ENCODE measurements around the gene NFE2L1.

Gene NFE2L1

GRCh38 chr17:48062273-48062672, 14.1 kb downstream of the NFE2L1 start:
- no CpG with 5 or more reads among the region's 7 CpGs for WGBS (ENCODE audit: extremely low coverage, insufficient coverage, insufficient read length)
- Histone ChIP-seq H3K4me3 (ENCODE audit: low read depth, low read length) (no peak overlapping the region), H3K14ac (ENCODE audit: low read length) (no peak overlapping the region), H3K4me1 (ENCODE audit: control insufficient read depth in 1 of 2, insufficient read depth in 2 of 2, low read length in 2 of 2) (peaks cover 0 to 2% of the 10 kb centered on the region in 2 experiments), H3K79me1 (ENCODE audit: low read length) (no peaks in the 10 kb centered on the region), H2AK5ac (ENCODE audit: low read length) (no peak overlapping the region), H3K36me3 (ENCODE audit: control insufficient read depth in 1 of 2, insufficient read depth in 2 of 2, low read length in 2 of 2) (peaks cover 45 to 54% of the 10 kb centered on the region in 2 experiments), H3K18ac (ENCODE audit: low read length) (no peak overlapping the region), H2BK5ac (ENCODE audit: low read depth, low read length, poor library complexity) (no peak overlapping the region), H3K4me2 (ENCODE audit: low read length) (no peak overlapping the region), H2BK12ac (ENCODE audit: low read length) (no peak overlapping the region), H3K4ac (ENCODE audit: low read depth, low read length) (no peak overlapping the region), H3K9ac (ENCODE audit: low read length) (no peak overlapping the region), H4K8ac (ENCODE audit: low read depth, low read length) (no peak overlapping the region), H3K9me3 (ENCODE audit: insufficient read depth, low read depth, low read length) (no peaks in the 10 kb centered on the region), H4K12ac (ENCODE audit: low read depth, low read length) (no peak overlapping the region), H4K91ac (ENCODE audit: low read depth, low read length) (no peak overlapping the region), H3K79me2 (ENCODE audit: control insufficient read depth, insufficient read depth, low read length, poor library complexity) (no peaks in the 10 kb centered on the region), H3K27ac (ENCODE audit: low read depth, low read length) (no peak overlapping the region), H3K23ac (ENCODE audit: low read length) (no peak overlapping the region), H2BK120ac (ENCODE audit: insufficient read depth, low read length, poor library complexity) (no peak overlapping the region), H3K27me3 (ENCODE audit: insufficient read depth, low read length) (no peaks in the 10 kb centered on the region), H2AFZ (ENCODE audit: insufficient read depth, low read length, poor library complexity) (no peak overlapping the region)
- DNase-seq = no peak

- no peak overlapping the region for H2BK12ac ChIP-seq (ENCODE audit: low read length)
Observed at GRCh38 chr17:48064638-48065037, 16.5 kb downstream of the NFE2L1 start.

GRCh38 chr17:48066192-48066591, 18.0 kb downstream of the NFE2L1 start:
- no peak overlapping the region for H4K8ac ChIP-seq (ENCODE audit: low read depth, low read length)
- H3K4me2 ChIP-seq (ENCODE audit: low read length) = no peak overlapping the region
- H3K9me3 ChIP-seq (ENCODE audit: insufficient read depth, low read depth, low read length) = no peaks in the 10 kb centered on the region
- no peak overlapping the region for H2AK5ac ChIP-seq (ENCODE audit: low read length)
- H3K18ac ChIP-seq (ENCODE audit: low read length) = no peak overlapping the region
- no peak for DNase-seq
- no peak overlapping the region for H3K14ac ChIP-seq (ENCODE audit: low read length)
- H2BK5ac ChIP-seq (ENCODE audit: low read depth, low read length, poor library complexity) = no peak overlapping the region
- H2BK12ac ChIP-seq (ENCODE audit: low read length) = no peak overlapping the region
- H4K91ac ChIP-seq (ENCODE audit: low read depth, low read length) = no peak overlapping the region
- no peak overlapping the region for H4K12ac ChIP-seq (ENCODE audit: low read depth, low read length)
- H2AFZ ChIP-seq (ENCODE audit: insufficient read depth, low read length, poor library complexity) = no peak overlapping the region
- WGBS (ENCODE audit: extremely low coverage, insufficient coverage, insufficient read length) = no CpG with 5 or more reads among the region's 1 CpG
- no peak overlapping the region for H3K4ac ChIP-seq (ENCODE audit: low read depth, low read length)
- H3K36me3 ChIP-seq (ENCODE audit: control insufficient read depth in 1 of 2, insufficient read depth in 2 of 2, low read length in 2 of 2) = peaks cover 26 to 37% of the 10 kb centered on the region in 2 experiments
- no peak overlapping the region for H3K23ac ChIP-seq (ENCODE audit: low read length)
- no peaks in the 10 kb centered on the region for H3K27me3 ChIP-seq (ENCODE audit: insufficient read depth, low read length)
- H3K4me1 ChIP-seq (ENCODE audit: control insufficient read depth in 1 of 2, insufficient read depth in 2 of 2, low read length in 2 of 2) = no peaks in the 10 kb centered on the region
- H3K79me2 ChIP-seq (ENCODE audit: control insufficient read depth, insufficient read depth, low read length, poor library complexity) = no peaks in the 10 kb centered on the region
- H3K79me1 ChIP-seq (ENCODE audit: low read length) = no peaks in the 10 kb centered on the region
- H2BK120ac ChIP-seq (ENCODE audit: insufficient read depth, low read length, poor library complexity) = no peak overlapping the region
- H3K27ac ChIP-seq (ENCODE audit: low read depth, low read length) = no peak overlapping the region
- no peak overlapping the region for H3K9ac ChIP-seq (ENCODE audit: low read length)
- H3K4me3 ChIP-seq (ENCODE audit: low read depth, low read length) = no peak overlapping the region

More at GRCh38 chr17:48064638-48065037, 16.5 kb downstream of the NFE2L1 start:
- no peak overlapping the region for H3K27ac ChIP-seq (ENCODE audit: low read depth, low read length)
- H3K23ac ChIP-seq (ENCODE audit: low read length) = no peak overlapping the region
- H3K79me1 ChIP-seq (ENCODE audit: low read length) = no peaks in the 10 kb centered on the region
- H3K9me3 ChIP-seq (ENCODE audit: insufficient read depth, low read depth, low read length) = no peaks in the 10 kb centered on the region
- no peak overlapping the region for H4K91ac ChIP-seq (ENCODE audit: low read depth, low read length)
- no peak overlapping the region for H3K14ac ChIP-seq (ENCODE audit: low read length)
- peaks cover 0 to 2% of the 10 kb centered on the region in 2 experiments for H3K4me1 ChIP-seq (ENCODE audit: control insufficient read depth in 1 of 2, insufficient read depth in 2 of 2, low read length in 2 of 2)
- no peaks in the 10 kb centered on the region for H3K27me3 ChIP-seq (ENCODE audit: insufficient read depth, low read length)
- H3K18ac ChIP-seq (ENCODE audit: low read length) = no peak overlapping the region
- H2BK120ac ChIP-seq (ENCODE audit: insufficient read depth, low read length, poor library complexity) = no peak overlapping the region
- H3K4me3 ChIP-seq (ENCODE audit: low read depth, low read length) = no peak overlapping the region
- H2BK5ac ChIP-seq (ENCODE audit: low read depth, low read length, poor library complexity) = no peak overlapping the region
- H4K12ac ChIP-seq (ENCODE audit: low read depth, low read length) = no peak overlapping the region
- WGBS (ENCODE audit: extremely low coverage, insufficient coverage, insufficient read length) = no CpG with 5 or more reads among the region's 3 CpGs
- no peak overlapping the region for H3K4ac ChIP-seq (ENCODE audit: low read depth, low read length)
- no peaks in the 10 kb centered on the region for H3K79me2 ChIP-seq (ENCODE audit: control insufficient read depth, insufficient read depth, low read length, poor library complexity)
- no peak overlapping the region for H3K4me2 ChIP-seq (ENCODE audit: low read length)
- H2AFZ ChIP-seq (ENCODE audit: insufficient read depth, low read length, poor library complexity) = no peak overlapping the region
- no peak for DNase-seq
- H2AK5ac ChIP-seq (ENCODE audit: low read length) = no peak overlapping the region
- no peak overlapping the region for H3K9ac ChIP-seq (ENCODE audit: low read length)
- peaks cover 33 to 38% of the 10 kb centered on the region in 2 experiments for H3K36me3 ChIP-seq (ENCODE audit: control insufficient read depth in 1 of 2, insufficient read depth in 2 of 2, low read length in 2 of 2)
- no peak overlapping the region for H4K8ac ChIP-seq (ENCODE audit: low read depth, low read length)

- Histone ChIP-seq H3K79me2 (ENCODE audit: control insufficient read depth, insufficient read depth, low read length, poor library complexity) (no peaks in the 10 kb centered on the region), H4K91ac (ENCODE audit: low read depth, low read length) (no peak overlapping the region), H3K27ac (ENCODE audit: low read depth, low read length) (no peak overlapping the region), H3K23ac (ENCODE audit: low read length) (no peak overlapping the region), H3K4me3 (ENCODE audit: low read depth, low read length) (no peak overlapping the region), H3K18ac (ENCODE audit: low read length) (no peak overlapping the region), H3K4ac (ENCODE audit: low read depth, low read length) (no peak overlapping the region), H3K36me3 (ENCODE audit: control insufficient read depth in 1 of 2, insufficient read depth in 2 of 2, low read length in 2 of 2) (peaks cover 25 to 38% of the 10 kb centered on the region in 2 experiments), H2BK120ac (ENCODE audit: insufficient read depth, low read length, poor library complexity) (no peak overlapping the region), H3K4me2 (ENCODE audit: low read length) (no peak overlapping the region), H3K9ac (ENCODE audit: low read length) (no peak overlapping the region), H3K27me3 (ENCODE audit: insufficient read depth, low read length) (no peaks in the 10 kb centered on the region), H3K9me3 (ENCODE audit: insufficient read depth, low read depth, low read length) (no peaks in the 10 kb centered on the region), H4K12ac (ENCODE audit: low read depth, low read length) (no peak overlapping the region), H2AK5ac (ENCODE audit: low read length) (no peak overlapping the region), H3K4me1 (ENCODE audit: control insufficient read depth in 1 of 2, insufficient read depth in 2 of 2, low read length in 2 of 2) (no peaks in the 10 kb centered on the region), H3K79me1 (ENCODE audit: low read length) (no peaks in the 10 kb centered on the region), H2BK5ac (ENCODE audit: low read depth, low read length, poor library complexity) (no peak overlapping the region), H2AFZ (ENCODE audit: insufficient read depth, low read length, poor library complexity) (no peak overlapping the region), H2BK12ac (ENCODE audit: low read length) (no peak overlapping the region), H3K14ac (ENCODE audit: low read length) (no peak overlapping the region), H4K8ac (ENCODE audit: low read depth, low read length) (no peak overlapping the region)
- no peak for DNase-seq
- WGBS (ENCODE audit: extremely low coverage, insufficient coverage, insufficient read length) = no CpG with 5 or more reads among the region's 1 CpG
Observed at GRCh38 chr17:48066656-48067055, 18.5 kb downstream of the NFE2L1 start.
